Neuronal stem cell (in vitro differentiated cells): ENCODE data around the gene WFDC8. TPM values are rescaled to one million over a fixed set of nuclear protein-coding genes. Genes with fewer than 3 reads are reported as not detected.
A peak's percentile ranks its signal among the peaks of the same experiment; 100 is the strongest.

Experiments
- DNase-seq: peaks from one replicate; pipeline ENCODE4 v3.0.0-alpha.2; 2013; ENCODE audit warnings: low spot score
- H2AFZ ChIP-seq: one replicate; pipeline ENCODE4 v1.6.1; 2013; ENCODE audit warnings: mild to moderate bottlenecking, low read length, inconsistent platforms
- H2AK5ac ChIP-seq: 2 replicates; pipeline ENCODE4 v1.6.1; 2013; ENCODE audit warnings: low read depth, mild to moderate bottlenecking, inconsistent platforms, low read length, moderate library complexity, mixed read lengths
- H2BK120ac ChIP-seq: 2 replicates; pipeline ENCODE4 v1.6.1; 2013; ENCODE audit warnings: low read depth, mild to moderate bottlenecking, inconsistent platforms, low read length, moderate library complexity, mixed read lengths
- H2BK12ac ChIP-seq: one replicate; pipeline ENCODE4 v1.6.1; 2013; ENCODE audit warnings: low read length, inconsistent platforms
- H2BK15ac ChIP-seq: 2 replicates; pipeline ENCODE4 v1.6.1; 2013; ENCODE audit warnings: mild to moderate bottlenecking, low read length, inconsistent platforms, mixed read lengths
- H2BK5ac ChIP-seq: one replicate; pipeline ENCODE4 v1.6.1; 2013; ENCODE audit warnings: inconsistent platforms, mild to moderate bottlenecking, low read length, moderate library complexity
- H3K14ac ChIP-seq: one replicate; pipeline ENCODE4 v1.6.1; 2013; ENCODE audit warnings: low read length, inconsistent platforms
- H3K18ac ChIP-seq: 2 replicates; pipeline ENCODE4 v1.6.1; 2013; ENCODE audit warnings: low read length, inconsistent platforms
- H3K23ac ChIP-seq: 2 replicates; pipeline ENCODE4 v1.6.1; 2013; ENCODE audit warnings: low read depth, mild to moderate bottlenecking, mixed read lengths, low read length, inconsistent platforms; ENCODE audit not compliant: poor library complexity
- H3K27ac ChIP-seq: replicated peaks from 3 replicates; pipeline ENCODE4 v1.5.1; 2013; ENCODE audit warnings: low read length, inconsistent platforms
- H3K27me3 ChIP-seq, 3 experiments: 2 replicates each; pipeline ENCODE4 v1.6.1; 2013; ENCODE audit warnings: low read length in 3 of 3, mild to moderate bottlenecking in 2 of 3, inconsistent platforms in 1 of 3, low read depth in 1 of 3, mixed read lengths in 1 of 3, moderate library complexity in 1 of 3; ENCODE audit not compliant: control insufficient read depth in 3 of 3, insufficient read depth in 3 of 3
- H3K36me3 ChIP-seq, 2 donors: replicated peaks in 1 of 2; 2 replicates each; pipeline ENCODE4 v1.6.1; 2013; ENCODE audit warnings: low read length in 2 of 2; ENCODE audit not compliant: control insufficient read depth in 2 of 2, insufficient read depth in 2 of 2
- H3K4ac ChIP-seq: 2 replicates; pipeline ENCODE4 v1.6.1; 2013; ENCODE audit warnings: inconsistent platforms, mild to moderate bottlenecking, low read length, moderate library complexity
- H3K4me1 ChIP-seq, 2 donors: 1 replicate in 1 of 2; 2 replicates in 1 of 2; pipeline ENCODE4 v1.6.1; 2013; ENCODE audit warnings: low read length in 2 of 2, low read depth in 1 of 2; ENCODE audit not compliant: control insufficient read depth in 2 of 2, insufficient read depth in 1 of 2
- H3K4me2 ChIP-seq: one replicate; pipeline ENCODE4 v1.6.1; 2013; ENCODE audit warnings: mild to moderate bottlenecking, low read length, inconsistent platforms; ENCODE audit not compliant: insufficient read depth, poor library complexity, severe bottlenecking
- H3K4me3 ChIP-seq, 2 donors: 2 replicates each; pipeline ENCODE4 v1.5.1; 2013; ENCODE audit warnings: low read length in 2 of 2, mild to moderate bottlenecking in 2 of 2, inconsistent platforms in 1 of 2, moderate library complexity in 1 of 2
- H3K79me1 ChIP-seq: one replicate; pipeline ENCODE4 v1.6.1; 2013; ENCODE audit warnings: low read depth, mild to moderate bottlenecking, inconsistent platforms, low read length, moderate library complexity
- H3K9ac ChIP-seq: one replicate; pipeline ENCODE4 v1.6.1; 2013; ENCODE audit warnings: mild to moderate bottlenecking, low read depth, low read length, inconsistent platforms; ENCODE audit not compliant: poor library complexity
- H3K9me3 ChIP-seq, 2 donors: replicated peaks in 1 of 2; 2 replicates each; pipeline versions ENCODE3 to v1.6.1; 2013; ENCODE audit warnings: low read length in 2 of 2, mild to moderate bottlenecking in 2 of 2, inconsistent platforms in 1 of 2, low read depth in 1 of 2, mixed read lengths in 1 of 2, moderate library complexity in 1 of 2; ENCODE audit not compliant: control insufficient read depth in 2 of 2, insufficient read depth in 1 of 2
- H4K8ac ChIP-seq: one replicate; pipeline ENCODE4 v1.6.1; 2013; ENCODE audit warnings: low read depth, mild to moderate bottlenecking, inconsistent platforms, low read length, moderate library complexity
- H4K91ac ChIP-seq: one replicate; pipeline ENCODE4 v1.6.1; 2013; ENCODE audit warnings: low read length, low read depth, mild to moderate bottlenecking, inconsistent platforms; ENCODE audit not compliant: poor library complexity
- WGBS, 2 donors: extraction: QIAGEN DNeasy Blood & Tissue Kit; methylation state at CpG; one replicate each; pipeline ENCODE4 v1.1.7; 2013; ENCODE audit warnings: missing lambda C conversion rate in 2 of 2, mixed read lengths in 1 of 2; ENCODE audit not compliant: insufficient read length in 2 of 2, insufficient replicate concordance in 1 of 2; ENCODE audit errors: extremely low coverage in 2 of 2; 5-methylcytosine and 5-hydroxymethylcytosine counted together
- polyA plus RNA-seq, 2 experiments: library from polyadenylated mRNA; stranded (reverse); fragments of 200-250 nt; gene quantifications; one replicate each; pipeline ENCODE4 v1.2.3, GENCODE V29; 2013

Gene WFDC8
- not detected for polyA plus RNA-seq (2013, experiment 1 of 2)
- polyA plus RNA-seq (2013, experiment 2 of 2): not detected

DNA sequence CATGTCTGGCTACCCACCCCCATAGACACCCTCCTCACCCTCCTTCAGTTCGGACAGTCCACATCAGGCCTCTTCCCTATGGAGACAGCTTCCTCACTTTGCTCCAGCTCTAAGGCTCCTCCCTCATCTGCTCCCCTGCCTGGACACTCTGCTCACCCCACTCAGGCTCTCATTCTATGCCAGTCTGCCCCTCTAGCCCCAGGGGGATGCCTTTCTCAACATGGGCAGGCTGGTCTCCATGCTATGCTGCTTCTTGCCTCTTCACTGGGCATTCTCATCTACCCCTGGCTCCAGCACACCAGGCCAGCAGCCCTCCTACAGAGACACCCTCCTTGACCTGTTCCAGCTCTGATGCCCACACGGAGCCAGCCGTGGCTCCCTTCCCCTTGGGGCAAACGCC is at the start of gene WFDC8:
Gene WFDC8, minus strand, starts transcription at position 101 of the 400 bp plus-strand sequence. Its CDS starts 37 bp downstream, at position 64.
- Histone ChIP-seq H2BK120ac (peak within 1 kb of the TSS; percentile 7), H3K27ac (peak within 1 kb of the TSS; percentile 46), H3K9me3 (no peaks in the 10 kb centered on the region), H3K14ac (no peak within 1 kb of the TSS), H3K4me3 (no peak within 1 kb of the TSS), H3K36me3 (no peaks in the 10 kb centered on the region), H2AK5ac (peak within 1 kb of the TSS; percentile 20), H3K27me3 (no peaks in the 10 kb centered on the region), H3K18ac (peak within 1 kb of the TSS; percentile 60), H3K4me1 (peaks cover 15 to 19% of the 10 kb centered on the region in 2 donors), H3K79me1 (no peaks in the 10 kb centered on the region), H3K23ac (no peak within 1 kb of the TSS), H4K8ac (no peak within 1 kb of the TSS), H2BK15ac (peak within 1 kb of the TSS; percentile 11), H3K4ac (no peak within 1 kb of the TSS), H3K4me2 (no peak within 1 kb of the TSS), H3K9ac (no peak within 1 kb of the TSS), H2BK5ac (no peak within 1 kb of the TSS), H2AFZ (peak within 1 kb of the TSS; percentile 37), H2BK12ac (peak within 1 kb of the TSS; percentile 3), H4K91ac (no peak within 1 kb of the TSS)
- WGBS, 2 donors: no CpG with 5 or more reads among the region's 4 CpGs
- DNase-seq: no peak

DNA sequence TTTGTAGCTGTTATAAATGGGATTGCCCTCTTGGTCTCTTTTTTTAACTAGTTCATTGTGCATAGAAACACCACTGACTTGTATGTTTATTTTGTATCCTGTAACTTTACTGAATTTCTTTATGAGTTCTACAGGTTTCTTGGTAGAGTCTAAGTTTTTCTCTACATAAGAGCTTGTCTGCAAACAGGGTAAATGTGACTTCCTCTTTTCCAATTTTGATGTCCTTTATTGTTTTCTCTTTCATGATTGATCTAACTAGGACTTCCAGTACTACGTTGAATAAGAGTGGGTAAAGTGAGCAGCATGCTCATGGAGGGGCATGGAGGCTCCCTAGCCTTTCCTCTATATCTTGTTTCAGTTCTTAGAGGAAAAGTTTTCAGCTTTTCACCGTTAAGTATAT is 47.5 kb upstream of the WFDC8 start:
- WGBS, 2 donors: no CpG with 5 or more reads among the region's 2 CpGs
- H4K8ac ChIP-seq: no peak overlapping the region
- DNase-seq: no peak
- H3K27ac ChIP-seq: no peak overlapping the region
- H3K36me3 ChIP-seq: no peaks in the 10 kb centered on the region
- H3K4me2 ChIP-seq: no peak overlapping the region
- no peak overlapping the region for H2BK12ac ChIP-seq
- H2BK5ac ChIP-seq: no peak overlapping the region
- H2BK15ac ChIP-seq: no peak overlapping the region
- no peak overlapping the region for H2AK5ac ChIP-seq
- no peak overlapping the region for H3K23ac ChIP-seq
- H4K91ac ChIP-seq: no peak overlapping the region
- no peak overlapping the region for H3K4ac ChIP-seq
- H3K27me3 ChIP-seq: peaks cover 0 to 3% (median 2%) of the 10 kb centered on the region in 3 experiments
- peaks cover 0 to 2% of the 10 kb centered on the region in 2 donors for H3K4me1 ChIP-seq
- no peaks in the 10 kb centered on the region for H3K79me1 ChIP-seq
- H2AFZ ChIP-seq: no peak overlapping the region
- H3K9me3 ChIP-seq: no peaks in the 10 kb centered on the region
- no peak overlapping the region for H2BK120ac ChIP-seq
- H3K14ac ChIP-seq: no peak overlapping the region
- H3K4me3 ChIP-seq: no peak overlapping the region
- H3K9ac ChIP-seq: no peak overlapping the region
- H3K18ac ChIP-seq: no peak overlapping the region

DNA sequence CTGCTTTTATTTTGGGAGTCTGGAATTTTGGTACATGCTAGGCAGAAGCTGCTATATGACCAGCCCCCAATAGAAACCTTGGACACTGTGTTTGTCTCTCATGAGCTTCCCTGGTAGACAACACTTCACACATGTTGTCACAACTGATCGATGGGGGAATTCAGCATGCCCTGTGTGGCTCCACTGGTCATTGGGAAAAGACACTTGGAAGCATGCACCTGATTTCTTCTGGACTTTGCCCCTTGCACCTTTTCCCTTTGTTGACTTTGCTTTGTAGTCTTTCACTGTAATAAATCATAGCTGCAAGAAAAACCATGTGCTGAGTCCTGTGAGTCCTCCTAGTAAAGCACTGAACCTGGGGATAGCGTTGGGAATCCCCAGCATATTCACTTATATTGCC is 42.5 kb upstream of the WFDC8 start:
- Histone ChIP-seq H3K9me3 (no peaks in the 10 kb centered on the region), H3K4me3 (no peak overlapping the region), H3K23ac (no peak overlapping the region), H3K9ac (no peak overlapping the region), H2AK5ac (no peak overlapping the region), H2BK15ac (no peak overlapping the region), H3K4me1 (no peaks in the 10 kb centered on the region), H2AFZ (no peak overlapping the region), H3K4me2 (no peak overlapping the region), H4K8ac (no peak overlapping the region), H3K14ac (no peak overlapping the region), H3K27me3 (no peaks in the 10 kb centered on the region), H4K91ac (no peak overlapping the region), H3K79me1 (no peaks in the 10 kb centered on the region), H2BK12ac (no peak overlapping the region), H3K27ac (no peak overlapping the region), H3K4ac (no peak overlapping the region), H3K18ac (no peak overlapping the region), H2BK5ac (no peak overlapping the region), H3K36me3 (no peaks in the 10 kb centered on the region), H2BK120ac (no peak overlapping the region)
- no CpG with 5 or more reads among the region's 2 CpGs for WGBS, 2 donors
- no peak for DNase-seq

DNA sequence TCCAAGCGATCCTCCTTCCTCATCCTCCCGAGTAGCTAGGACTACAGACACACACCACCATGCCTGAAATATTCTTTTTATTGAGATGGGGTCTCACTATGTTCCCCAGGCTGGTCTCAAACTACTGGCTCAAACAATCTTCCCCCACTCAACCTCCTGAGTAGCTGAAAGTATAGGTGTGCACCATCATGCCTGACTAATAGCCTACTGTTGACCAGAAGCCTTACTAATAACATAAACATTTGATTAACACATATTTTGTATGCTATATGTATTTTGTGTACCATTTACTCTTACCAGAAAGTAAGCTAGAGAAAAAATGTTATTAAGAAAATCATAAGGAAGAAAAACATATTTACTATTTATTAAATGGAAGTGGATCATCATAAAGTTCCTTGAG is 38.5 kb upstream of the WFDC8 start:
- Histone ChIP-seq H3K4me2 (no peak overlapping the region), H2AFZ (no peak overlapping the region), H3K4me3 (no peak overlapping the region), H3K4me1 (no peaks in the 10 kb centered on the region), H3K27me3 (no peaks in the 10 kb centered on the region), H2BK5ac (no peak overlapping the region), H2BK12ac (no peak overlapping the region), H3K79me1 (no peaks in the 10 kb centered on the region), H4K91ac (no peak overlapping the region), H3K14ac (no peak overlapping the region), H3K27ac (no peak overlapping the region), H2AK5ac (no peak overlapping the region), H3K23ac (no peak overlapping the region), H2BK15ac (no peak overlapping the region), H4K8ac (no peak overlapping the region), H2BK120ac (no peak overlapping the region), H3K9ac (no peak overlapping the region), H3K18ac (no peak overlapping the region), H3K4ac (no peak overlapping the region), H3K36me3 (no peaks in the 10 kb centered on the region), H3K9me3 (peaks cover 0 to 2% of the 10 kb centered on the region in 2 donors)
- WGBS, 2 donors: no CpG with 5 or more reads among the region's 2 CpGs
- no peak for DNase-seq
